K562 (cell line): ENCODE data around the gene AFDN. TPM values are rescaled to one million over a fixed set of nuclear protein-coding genes. Genes with fewer than 3 reads are reported as not detected.
A peak's percentile ranks its signal among the peaks of the same experiment; 100 is the strongest.

Source experiments
- CXXC5 ChIP-seq: fragments of 250-450 bp; sonication (Bioruptor Pico); IDR thresholded peaks from 2 replicates; pipeline ENCODE4 v1.8.0; 2022; ENCODE audit warnings: inconsistent platforms, mild to moderate bottlenecking, moderate library complexity
- E2F8 ChIP-seq: fragments of 450-650 bp; IDR thresholded peaks from 2 replicates; pipeline ENCODE4 v1.7.1; 2018; ENCODE audit warnings: mild to moderate bottlenecking, low read depth; ENCODE audit not compliant: partially characterized antibody
- ESRRB ChIP-seq: fragments of 250-450 bp; sonication (Bioruptor Pico); IDR thresholded peaks from 2 replicates; pipeline ENCODE4 v1.5.0; 2020; ENCODE audit warnings: mild to moderate bottlenecking, moderate library complexity, borderline replicate concordance
- FOXP4 ChIP-seq: sonication (generic); formaldehyde crosslinking; IDR thresholded peaks from 2 replicates; pipeline ENCODE4 v1.8.0; 2022; ENCODE audit warnings: mild to moderate bottlenecking, missing genetic modification reagents, borderline replicate concordance
- KLF13 ChIP-seq: fragments of 450-650 bp; IDR thresholded peaks from 2 replicates; pipeline ENCODE4 v1.6.1; 2016; ENCODE audit warnings: missing genetic modification characterization, low read depth, mild to moderate bottlenecking, missing compliant biosample characterization, moderate library complexity, borderline replicate concordance
- MIER1 ChIP-seq: fragments of 450-650 bp; IDR thresholded peaks from 2 replicates; pipeline ENCODE4 v1.6.1; 2016; ENCODE audit warnings: antibody characterized with exemption, mild to moderate bottlenecking, low read depth
- NFIC ChIP-seq: fragments of 450-650 bp; IDR thresholded peaks from 2 replicates; pipeline ENCODE4 v1.6.1; 2017; ENCODE audit warnings: mild to moderate bottlenecking, inconsistent platforms
- POU5F1 ChIP-seq: fragments of 150-350 bp; IDR thresholded peaks from 2 replicates; pipeline ENCODE4 v1.6.1; 2014; ENCODE audit warnings: borderline replicate concordance, low read length, low read depth, mild to moderate bottlenecking; ENCODE audit not compliant: partially characterized antibody
- RBBP5 ChIP-seq: fragments of 200-600 bp; sonication (generic); IDR thresholded peaks from 2 replicates; pipeline ENCODE4 v1.6.1; 2012; ENCODE audit warnings: borderline replicate concordance, mild to moderate bottlenecking, low read length, control low read depth, inconsistent platforms; ENCODE audit not compliant: insufficient read depth, poor library complexity, severe bottlenecking
- RHOXF2B ChIP-seq: fragments of 250-450 bp; sonication (Bioruptor Pico); conservative IDR thresholded peaks from 2 replicates; pipeline ENCODE4 v1.5.1; 2021
- SP1 ChIP-seq: sonication (generic); formaldehyde crosslinking; IDR thresholded peaks from 2 replicates; pipeline ENCODE4 v1.8.1; 2022; ENCODE audit warnings: mild to moderate bottlenecking, missing genetic modification reagents
- TCF7 ChIP-seq: sonication (generic); IDR thresholded peaks from 2 replicates; pipeline ENCODE4 v1.6.1; 2016; ENCODE audit warnings: antibody characterized with exemption, borderline replicate concordance
- ZFPM2 ChIP-seq: fragments of 250-450 bp; sonication (Bioruptor Pico); IDR thresholded peaks from 2 replicates; pipeline ENCODE4 v1.5.1; 2022; ENCODE audit warnings: mild to moderate bottlenecking
- polyA plus RNA-seq, 8 experiments: library from polyadenylated mRNA; depleted of rRNA in 4 of 8; stranded (reverse) in 5 of 8; unstranded in 3 of 8; fragments of >200 nt; fragmentation: Nextera tagmentation in 2 of 8; fragmentation: Illumina TruSeq in 1 of 8; extraction: Ambion mirVana in 2 of 8; extraction: Trizol in 1 of 8; gene quantifications; 2 replicates each; pipeline versions ENCODE4 v1.2.1 to v1.2.3, GENCODE V29; 2011 to 2014; ENCODE audit warnings: inconsistent platforms in 1 of 8, missing spikeins in 1 of 8
- total RNA-seq, 7 experiments: library from RNA; depleted of rRNA in 6 of 7; stranded (reverse); fragments of >200 nt in 6 of 7; fragmentation: Illumina TruSeq in 2 of 7; extraction: Trizol in 2 of 7; gene quantifications; 2 replicates each; pipeline versions ENCODE4 v1.2.1 to v1.2.3, GENCODE V29; 2011 to 2021; ENCODE audit warnings: low replicate concordance in 1 of 7
- TF ChIP-seq, protein P1 (sequence below): fragments of 250-450 bp; sonication (Bioruptor Pico); IDR thresholded peaks from 2 replicates; pipeline ENCODE4 v1.4.0; 2020; ENCODE audit warnings: mild to moderate bottlenecking, moderate library complexity
- TF ChIP-seq, protein P2 (sequence below): fragments of 250-450 bp; sonication (Bioruptor Pico); IDR thresholded peaks from 2 replicates; pipeline ENCODE4 v1.6.1; 2021; ENCODE audit warnings: mild to moderate bottlenecking
- TF ChIP-seq, protein P3 (sequence below): sonication (generic); formaldehyde crosslinking; IDR thresholded peaks from 2 replicates; pipeline ENCODE4 v1.8.0; 2022; ENCODE audit warnings: mild to moderate bottlenecking, missing genetic modification reagents

The AFDN gene
- total and polyA plus RNA-seq, 9 of the 15 experiments (the other 6 are each of a cell fraction or from before 2014, with no cell fraction given), result 7.2 to 129 (median 105) TPM

GRCh38 chr6:167825332-167826229, 1.1 kb upstream of the AFDN start (continued):
- TF ChIP-seq, protein P1, sequence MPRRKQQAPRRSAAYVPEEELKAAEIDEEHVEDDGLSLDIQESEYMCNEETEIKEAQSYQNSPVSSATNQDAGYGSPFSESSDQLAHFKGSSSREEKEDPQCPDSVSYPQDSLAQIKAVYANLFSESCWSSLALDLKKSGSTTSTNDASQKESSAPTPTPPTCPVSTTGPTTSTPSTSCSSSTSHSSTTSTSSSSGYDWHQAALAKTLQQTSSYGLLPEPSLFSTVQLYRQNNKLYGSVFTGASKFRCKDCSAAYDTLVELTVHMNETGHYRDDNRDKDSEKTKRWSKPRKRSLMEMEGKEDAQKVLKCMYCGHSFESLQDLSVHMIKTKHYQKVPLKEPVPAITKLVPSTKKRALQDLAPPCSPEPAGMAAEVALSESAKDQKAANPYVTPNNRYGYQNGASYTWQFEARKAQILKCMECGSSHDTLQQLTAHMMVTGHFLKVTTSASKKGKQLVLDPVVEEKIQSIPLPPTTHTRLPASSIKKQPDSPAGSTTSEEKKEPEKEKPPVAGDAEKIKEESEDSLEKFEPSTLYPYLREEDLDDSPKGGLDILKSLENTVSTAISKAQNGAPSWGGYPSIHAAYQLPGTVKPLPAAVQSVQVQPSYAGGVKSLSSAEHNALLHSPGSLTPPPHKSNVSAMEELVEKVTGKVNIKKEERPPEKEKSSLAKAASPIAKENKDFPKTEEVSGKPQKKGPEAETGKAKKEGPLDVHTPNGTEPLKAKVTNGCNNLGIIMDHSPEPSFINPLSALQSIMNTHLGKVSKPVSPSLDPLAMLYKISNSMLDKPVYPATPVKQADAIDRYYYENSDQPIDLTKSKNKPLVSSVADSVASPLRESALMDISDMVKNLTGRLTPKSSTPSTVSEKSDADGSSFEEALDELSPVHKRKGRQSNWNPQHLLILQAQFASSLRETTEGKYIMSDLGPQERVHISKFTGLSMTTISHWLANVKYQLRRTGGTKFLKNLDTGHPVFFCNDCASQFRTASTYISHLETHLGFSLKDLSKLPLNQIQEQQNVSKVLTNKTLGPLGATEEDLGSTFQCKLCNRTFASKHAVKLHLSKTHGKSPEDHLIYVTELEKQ (CRISPR knock-in tag), result no peak
- TF ChIP-seq CXXC5 (peak; percentile 47), TCF7 (no peak), RBBP5 (peak; percentile 3), RHOXF2B (no peak), KLF13 (tag) (peak; percentile 78; the same call in 1 of the 2 replicates), POU5F1 (no peak), FOXP4 (no peak), SP1 (CRISPR knock-in tag) (peak; percentile 11; the same call in 1 of the 2 replicates), E2F8 (no peak), ESRRB (CRISPR knock-in tag) (no peak), ZFPM2 (CRISPR knock-in tag) (no peak), MIER1 (no peak), NFIC (peak; percentile 52; the same call in 1 of the 2 replicates)
- TF ChIP-seq, protein P2, sequence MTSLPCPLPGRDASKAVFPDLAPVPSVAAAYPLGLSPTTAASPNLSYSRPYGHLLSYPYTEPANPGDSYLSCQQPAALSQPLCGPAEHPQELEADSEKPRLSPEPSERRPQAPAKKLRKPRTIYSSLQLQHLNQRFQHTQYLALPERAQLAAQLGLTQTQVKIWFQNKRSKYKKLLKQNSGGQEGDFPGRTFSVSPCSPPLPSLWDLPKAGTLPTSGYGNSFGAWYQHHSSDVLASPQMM (CRISPR knock-in tag), result no peak
- TF ChIP-seq, protein P3, sequence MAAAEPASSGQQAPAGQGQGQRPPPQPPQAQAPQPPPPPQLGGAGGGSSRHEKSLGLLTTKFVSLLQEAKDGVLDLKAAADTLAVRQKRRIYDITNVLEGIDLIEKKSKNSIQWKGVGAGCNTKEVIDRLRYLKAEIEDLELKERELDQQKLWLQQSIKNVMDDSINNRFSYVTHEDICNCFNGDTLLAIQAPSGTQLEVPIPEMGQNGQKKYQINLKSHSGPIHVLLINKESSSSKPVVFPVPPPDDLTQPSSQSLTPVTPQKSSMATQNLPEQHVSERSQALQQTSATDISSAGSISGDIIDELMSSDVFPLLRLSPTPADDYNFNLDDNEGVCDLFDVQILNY, result no peak
